Esophagus muscularis mucosa (tissue), 4 donors: ENCODE measurements around the gene TRMT61A. TPM values are rescaled to one million over a fixed set of nuclear protein-coding genes. Genes with fewer than 3 reads are reported as not detected.
A peak's percentile ranks its signal among the peaks of the same experiment; 100 is the strongest.

Experiments
- DNase-seq: peaks from one replicate; pipeline ENCODE4 v3.0.0-alpha.2; 2017; ENCODE audit errors: extremely low spot score
- H3K27ac ChIP-seq, 4 donors: fragments of 200-600 bp; sonication (generic); replicated peaks in 1 of 4; 1 replicate in 3 of 4; 2 replicates in 1 of 4; pipeline ENCODE4 v1.5.1; 2016 to 2019; ENCODE audit warnings: mild to moderate bottlenecking in 1 of 4
- H3K27me3 ChIP-seq, 4 donors: fragments of 200-600 bp; sonication (generic); one replicate each; pipeline versions ENCODE4 v1.5.1 to v1.6.0; 2016 to 2019
- H3K36me3 ChIP-seq, 4 donors: fragments of 200-600 bp; sonication (generic); one replicate each; pipeline ENCODE4 v1.5.1; 2016 to 2019
- H3K4me1 ChIP-seq, 4 donors: fragments of 200-600 bp; sonication (generic); one replicate each; pipeline ENCODE4 v1.5.1; 2016 to 2019
- H3K4me3 ChIP-seq, 4 donors: fragments of 200-600 bp; sonication (generic); 1 replicate in 2 of 4; 2 replicates in 2 of 4; pipeline ENCODE4 v1.5.1; 2016 to 2019; ENCODE audit warnings: mild to moderate bottlenecking in 4 of 4, moderate library complexity in 1 of 4
- H3K9me3 ChIP-seq, 4 donors: fragments of 200-600 bp; sonication (generic); 1 replicate in 3 of 4; 2 replicates in 1 of 4; pipeline ENCODE4 v1.5.1; 2016 to 2019
- EP300 ChIP-seq: sonication (generic); formaldehyde crosslinking; IDR thresholded peaks from one replicate; pipeline ENCODE4 v1.6.1; 2017; ENCODE audit warnings: antibody characterized with exemption
- POLR2A ChIP-seq: fragments of 450-650 bp; IDR thresholded peaks from one replicate; pipeline ENCODE4 v1.6.1; 2017; ENCODE audit warnings: antibody characterized with exemption, moderate library complexity, mild to moderate bottlenecking, low read depth
- POLR2AphosphoS5 ChIP-seq, 2 donors: sonication (generic); formaldehyde crosslinking; IDR thresholded peaks; one replicate each; pipeline ENCODE4 v1.6.1; 2017; ENCODE audit warnings: antibody characterized with exemption in 2 of 2
- WGBS: methylation state at CpG from one replicate; pipeline ENCODE4 v1.1.5; 2018; 5-methylcytosine and 5-hydroxymethylcytosine counted together
- intact Hi-C: fragments of 100-400 bp; cut with DNase I; formaldehyde crosslinking; loops from one replicate; pipeline ENCODE4 v1.15.1; 2023
- total RNA-seq, 4 donors: library from RNA; depleted of rRNA; stranded (reverse); fragments of >200 nt; gene quantifications; one replicate each; pipeline versions ENCODE4 v1.1.0 to v1.2.1, GENCODE V29; 2016
- TF ChIP-seq, protein P1 (sequence below), 3 experiments: fragments of 200-600 bp in 2 of 3; fragments of 450-650 bp in 1 of 3; sonication (generic) in 2 of 3; IDR thresholded peaks; one replicate each; pipeline ENCODE4 v1.5.1; 2017 to 2019; ENCODE audit warnings: antibody characterized with exemption in 3 of 3, mild to moderate bottlenecking in 2 of 3, moderate library complexity in 1 of 3

The TRMT61A gene
- total RNA-seq, 4 donors from 2014 or later = 28.7 to 50.0 (median 35.2) TPM

DNA sequence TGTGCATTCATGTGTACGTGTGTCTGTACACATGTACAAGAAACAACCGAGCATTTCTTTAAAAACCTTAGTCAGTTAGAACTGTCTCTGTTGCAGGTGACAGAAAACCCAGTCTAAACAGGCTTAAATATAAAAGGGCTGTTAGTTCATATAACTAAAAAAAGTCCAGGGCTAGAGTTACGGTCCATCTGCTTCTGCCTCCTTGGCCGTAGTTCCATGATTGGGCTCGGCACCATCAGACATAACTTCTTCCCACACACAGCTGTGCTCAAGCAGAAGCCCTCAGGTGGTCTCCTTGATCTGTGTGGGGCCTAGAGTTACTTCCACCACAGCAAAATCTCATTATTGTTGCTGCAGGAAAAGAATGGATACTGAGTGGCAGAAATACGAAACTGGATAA lies 40.9 kb upstream of the TRMT61A start:
- H3K27ac ChIP-seq = no peak overlapping the region
- no peak for DNase-seq
- H3K36me3 ChIP-seq = peaks cover 22 to 93% (median 65%) of the 10 kb centered on the region in 4 donors
- no peaks in the 10 kb centered on the region for H3K9me3 ChIP-seq
- WGBS = 78% methylated on average over 6 of the region's 6 CpGs
- H3K27me3 ChIP-seq = no peaks in the 10 kb centered on the region
- intact Hi-C loops = no loop called here
- TF ChIP-seq, protein P1, sequence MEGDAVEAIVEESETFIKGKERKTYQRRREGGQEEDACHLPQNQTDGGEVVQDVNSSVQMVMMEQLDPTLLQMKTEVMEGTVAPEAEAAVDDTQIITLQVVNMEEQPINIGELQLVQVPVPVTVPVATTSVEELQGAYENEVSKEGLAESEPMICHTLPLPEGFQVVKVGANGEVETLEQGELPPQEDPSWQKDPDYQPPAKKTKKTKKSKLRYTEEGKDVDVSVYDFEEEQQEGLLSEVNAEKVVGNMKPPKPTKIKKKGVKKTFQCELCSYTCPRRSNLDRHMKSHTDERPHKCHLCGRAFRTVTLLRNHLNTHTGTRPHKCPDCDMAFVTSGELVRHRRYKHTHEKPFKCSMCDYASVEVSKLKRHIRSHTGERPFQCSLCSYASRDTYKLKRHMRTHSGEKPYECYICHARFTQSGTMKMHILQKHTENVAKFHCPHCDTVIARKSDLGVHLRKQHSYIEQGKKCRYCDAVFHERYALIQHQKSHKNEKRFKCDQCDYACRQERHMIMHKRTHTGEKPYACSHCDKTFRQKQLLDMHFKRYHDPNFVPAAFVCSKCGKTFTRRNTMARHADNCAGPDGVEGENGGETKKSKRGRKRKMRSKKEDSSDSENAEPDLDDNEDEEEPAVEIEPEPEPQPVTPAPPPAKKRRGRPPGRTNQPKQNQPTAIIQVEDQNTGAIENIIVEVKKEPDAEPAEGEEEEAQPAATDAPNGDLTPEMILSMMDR (IDR thresholded peaks at IDR 0.05) = no peak
- TF ChIP-seq EP300 = no peak
- TF ChIP-seq POLR2A = no peak
- TF ChIP-seq POLR2AphosphoS5 (IDR thresholded peaks at IDR 0.05) = no peak
- no peak overlapping the region for H3K4me3 ChIP-seq
- H3K4me1 ChIP-seq = peaks cover 0 to 10% (median 5%) of the 10 kb centered on the region in 4 donors

DNA sequence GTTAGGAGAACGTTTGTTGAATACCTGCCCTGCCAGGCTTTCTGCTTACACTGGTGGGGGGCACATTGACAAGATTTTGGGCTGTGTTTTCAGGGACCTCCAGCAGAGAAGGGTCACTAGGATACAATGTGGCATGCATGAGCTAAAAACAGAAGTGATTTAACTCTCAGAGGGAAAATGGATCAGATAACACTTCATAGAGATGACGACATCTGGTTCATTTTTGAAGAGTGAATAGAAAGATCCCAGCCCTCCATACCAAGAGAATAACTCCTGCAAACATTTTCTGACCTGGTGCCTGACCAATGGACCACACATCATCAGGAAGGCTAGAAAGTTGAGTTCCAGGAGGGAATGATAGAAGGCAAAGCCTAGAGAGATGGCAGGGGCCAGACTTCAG lies 40.0 kb upstream of the TRMT61A start:
- no peaks in the 10 kb centered on the region for H3K9me3 ChIP-seq
- no peak for DNase-seq
- peaks cover 22 to 92% (median 71%) of the 10 kb centered on the region in 4 donors for H3K36me3 ChIP-seq
- no peak for TF ChIP-seq POLR2A
- TF ChIP-seq, protein P1 (IDR thresholded peaks at IDR 0.05) = no peak
- TF ChIP-seq EP300 = no peak
- no peak for TF ChIP-seq POLR2AphosphoS5 (IDR thresholded peaks at IDR 0.05)
- H3K27me3 ChIP-seq = no peaks in the 10 kb centered on the region
- H3K4me1 ChIP-seq = peaks cover 0 to 3% (median under 1%) of the 10 kb centered on the region in 4 donors
- intact Hi-C loops = no loop called here
- no peak overlapping the region for H3K4me3 ChIP-seq
- 89% methylated on average over 2 of the region's 2 CpGs for WGBS
- no peak overlapping the region for H3K27ac ChIP-seq

DNA sequence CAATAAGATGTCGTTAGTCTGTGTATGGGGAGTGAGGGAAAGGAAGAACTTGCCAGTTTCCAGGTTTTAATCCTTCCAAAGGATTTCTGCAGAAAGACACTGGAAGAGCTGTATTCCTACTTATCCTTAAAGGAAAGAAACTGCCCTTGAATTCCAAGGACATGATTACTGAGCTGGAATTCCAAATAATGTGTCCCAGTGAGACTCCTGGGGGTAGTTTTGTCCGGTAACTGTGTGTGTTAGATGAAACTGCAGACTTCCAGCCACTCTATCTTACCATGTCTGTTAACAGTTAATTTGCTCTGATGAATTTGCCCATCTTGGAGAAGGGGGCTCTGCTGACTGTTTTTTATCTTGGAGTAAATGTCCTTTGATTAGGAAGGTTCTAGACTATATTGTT lies 39.4 kb upstream of the TRMT61A start:
- no peaks in the 10 kb centered on the region for H3K27me3 ChIP-seq
- no peaks in the 10 kb centered on the region for H3K4me1 ChIP-seq
- H3K36me3 ChIP-seq = peaks cover 23 to 87% (median 74%) of the 10 kb centered on the region in 4 donors
- intact Hi-C loops = no loop called here
- H3K4me3 ChIP-seq = no peak overlapping the region
- 72% methylated on average over 1 of the region's 2 CpGs for WGBS
- no peak for DNase-seq
- TF ChIP-seq POLR2AphosphoS5 (IDR thresholded peaks at IDR 0.05) = no peak
- no peak for TF ChIP-seq EP300
- TF ChIP-seq POLR2A = no peak
- TF ChIP-seq, protein P1 (IDR thresholded peaks at IDR 0.05) = no peak
- H3K27ac ChIP-seq = no peak overlapping the region
- no peaks in the 10 kb centered on the region for H3K9me3 ChIP-seq

DNA sequence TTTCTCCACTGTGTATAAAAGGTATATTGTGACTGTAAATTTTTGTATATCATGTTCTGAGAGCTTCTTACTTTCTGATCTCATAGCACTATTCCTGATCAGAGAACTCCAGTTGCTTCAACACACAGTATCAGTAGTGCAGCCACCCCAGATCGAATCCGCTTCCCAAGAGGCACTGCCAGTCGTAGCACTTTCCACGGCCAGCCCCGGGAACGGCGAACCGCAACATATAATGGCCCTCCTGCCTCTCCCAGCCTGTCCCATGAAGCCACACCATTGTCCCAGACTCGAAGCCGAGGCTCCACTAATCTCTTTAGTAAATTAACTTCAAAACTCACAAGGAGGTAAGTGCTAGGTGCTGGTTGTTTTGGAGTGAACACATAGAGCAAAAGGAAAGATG lies 37.3 kb upstream of the TRMT61A start:
- 90% methylated on average over 10 of the region's 10 CpGs for whole genome bisulfite sequencing
- H3K9me3 ChIP-seq = no peaks in the 10 kb centered on the region
- intact Hi-C loops = no loop called here
- no peaks in the 10 kb centered on the region for H3K27me3 ChIP-seq
- peaks cover 31 to 96% (median 87%) of the 10 kb centered on the region in 4 donors for H3K36me3 ChIP-seq
- no peak for DNase-seq
- H3K4me3 ChIP-seq = no peak overlapping the region
- peak overlapping the region in 1 of 4 donors; percentile 54 for H3K27ac ChIP-seq
- no peaks in the 10 kb centered on the region for H3K4me1 ChIP-seq
- TF ChIP-seq, protein P1 (IDR thresholded peaks at IDR 0.05) = no peak
- TF ChIP-seq POLR2AphosphoS5 (IDR thresholded peaks at IDR 0.05) (no peak), EP300 (no peak), POLR2A (no peak)
